ENCODE results near the gene ALKBH6.
"Not testable (repeated sequence)": the region's sequence is repeated elsewhere in the genome, so short reads cannot be mapped to it uniquely, and the experiment has no call there.

The ALKBH6 gene

DNA sequence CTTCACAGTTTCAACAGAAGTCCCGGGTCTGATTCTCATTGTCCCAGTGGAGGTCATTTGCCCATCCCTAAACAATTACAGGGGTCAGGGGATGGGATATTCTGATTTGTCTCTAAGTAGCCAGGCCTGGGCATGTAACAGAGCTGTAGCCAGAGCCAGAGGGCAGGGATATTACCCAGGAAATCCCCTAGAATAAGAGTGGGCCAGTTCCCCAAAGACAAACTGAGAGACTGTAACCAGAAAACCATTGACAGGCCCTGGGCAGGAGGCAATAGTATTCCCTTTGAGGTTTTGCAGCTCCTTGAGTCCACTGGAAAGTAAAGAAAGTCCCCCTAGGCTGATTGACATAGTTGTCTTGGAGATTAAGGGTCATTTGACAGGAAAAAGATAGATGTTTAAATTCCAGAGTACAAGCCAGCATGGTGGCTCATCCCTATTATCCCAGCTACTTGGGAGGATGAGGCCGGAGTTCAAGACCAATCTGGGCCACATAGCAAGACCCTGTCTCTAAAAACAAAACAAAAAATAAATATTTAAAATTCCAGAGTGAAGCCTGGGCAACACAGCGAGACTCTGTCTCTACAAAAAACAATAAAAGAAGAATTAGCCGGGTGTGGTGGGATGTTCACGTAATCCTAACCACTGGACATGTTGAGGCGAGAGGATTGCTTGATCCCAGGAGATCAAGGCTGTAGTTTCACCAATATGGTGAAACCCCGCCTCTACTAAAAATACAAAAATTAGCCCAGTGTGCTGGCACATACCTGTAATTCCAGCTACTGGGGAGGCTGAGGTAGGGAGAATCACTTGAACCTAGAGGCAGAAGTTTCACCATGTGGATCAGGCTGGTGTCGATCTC, 20.9 kb downstream of the ALKBH6 start:
- no peak for DNase-seq

DNA sequence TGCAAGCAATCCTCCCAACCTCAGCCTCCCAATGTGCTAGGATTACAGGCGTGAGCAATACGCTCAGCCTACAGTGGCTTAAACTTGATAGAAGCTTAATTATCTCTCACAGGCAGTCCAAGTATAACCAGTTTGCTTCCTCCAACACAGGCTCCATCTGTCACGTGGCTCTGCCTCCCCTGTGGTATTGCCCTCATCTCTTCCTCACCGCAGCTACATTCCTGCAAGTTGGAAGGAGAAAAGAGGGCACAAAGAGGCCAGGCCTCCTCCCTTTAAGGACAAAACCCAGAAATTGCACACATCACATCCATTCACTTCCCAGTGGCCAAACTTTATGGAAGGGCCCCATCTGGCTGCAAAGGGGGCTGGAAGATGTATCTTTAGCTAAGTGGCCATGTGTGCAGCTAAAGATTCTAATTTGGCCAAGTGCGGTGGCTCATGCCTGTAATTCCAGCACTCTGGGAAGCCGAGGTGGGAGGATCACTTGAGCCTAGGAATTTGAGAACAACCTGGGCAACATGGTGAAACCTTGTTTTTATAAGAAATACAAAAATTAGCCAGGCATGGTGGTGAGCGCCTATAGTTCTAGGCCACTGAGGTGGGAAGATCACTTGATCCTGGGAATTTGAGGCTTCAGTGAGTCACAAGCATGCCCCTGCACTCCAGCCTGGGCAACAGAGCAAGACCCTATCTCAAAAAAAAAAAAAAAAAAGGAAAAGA, 22.1 kb downstream of the ALKBH6 start:
- DNase-seq: no peak

DNA sequence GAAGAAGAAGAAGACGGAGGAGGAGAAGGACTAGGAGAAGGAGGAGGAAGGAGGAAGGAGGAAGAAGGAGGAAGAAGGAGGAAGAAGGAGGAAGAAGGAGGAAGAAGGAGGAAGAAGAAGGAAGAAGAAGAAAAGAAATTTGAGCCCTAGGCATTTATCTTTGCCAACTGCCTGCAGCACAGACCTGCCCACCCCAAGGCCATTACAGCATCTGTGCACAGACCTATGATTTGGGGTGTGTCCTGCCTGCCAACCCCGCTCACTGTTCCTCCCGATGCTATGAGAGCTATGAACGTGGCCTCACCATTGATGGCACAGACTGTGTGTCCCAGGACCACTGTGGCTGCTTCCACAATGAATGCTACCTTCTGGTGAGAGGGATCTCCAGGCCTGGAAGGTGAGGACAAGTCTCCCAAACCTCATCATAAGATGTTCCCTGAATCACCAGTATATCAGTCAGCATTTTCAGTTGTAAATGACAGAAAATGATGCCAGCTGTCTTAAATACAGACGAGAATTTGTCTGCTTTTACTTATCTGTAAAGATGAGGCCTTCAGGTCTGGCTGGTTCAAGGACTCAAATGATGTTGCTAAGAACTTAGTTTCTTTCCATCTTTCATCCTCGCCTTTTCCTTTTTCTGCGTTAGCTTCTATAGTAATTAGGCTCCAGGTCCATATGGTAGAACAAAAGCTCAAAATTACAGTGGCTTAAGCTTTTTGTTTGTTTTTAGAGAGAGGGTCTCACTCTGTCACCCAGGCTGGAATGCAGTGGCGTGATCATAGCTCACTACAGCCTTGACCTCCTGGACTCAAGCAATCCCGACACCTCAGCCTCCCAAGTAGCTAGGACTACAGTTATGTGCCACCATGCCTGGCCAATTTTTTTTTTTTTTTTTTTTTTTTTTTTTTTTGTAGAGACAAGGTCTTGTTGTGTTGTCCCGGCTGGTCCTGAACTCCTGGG, 23.0 kb downstream of the ALKBH6 start:
- no peak for DNase-seq

DNA sequence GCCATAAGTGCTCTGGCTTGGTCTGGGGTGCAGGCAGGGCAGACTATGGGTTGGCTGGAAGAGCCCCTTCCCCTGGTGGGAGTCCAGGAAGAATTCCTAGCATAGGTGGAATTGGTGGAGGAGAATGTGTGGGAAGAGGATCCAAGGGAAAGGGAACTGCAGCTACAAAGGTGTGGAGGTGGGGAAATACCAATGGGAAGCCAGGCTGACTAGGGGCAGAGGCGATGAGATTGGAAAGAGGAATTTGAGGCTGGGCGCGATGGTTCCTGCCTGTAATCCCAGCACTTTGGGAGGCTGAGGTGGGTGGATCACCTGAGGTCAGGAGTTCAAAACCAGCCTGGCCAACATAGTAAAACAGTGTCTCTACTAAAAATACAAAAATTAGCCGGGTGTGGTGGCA, 23.9 kb downstream of the ALKBH6 start:
- no peak for DNase-seq

DNA sequence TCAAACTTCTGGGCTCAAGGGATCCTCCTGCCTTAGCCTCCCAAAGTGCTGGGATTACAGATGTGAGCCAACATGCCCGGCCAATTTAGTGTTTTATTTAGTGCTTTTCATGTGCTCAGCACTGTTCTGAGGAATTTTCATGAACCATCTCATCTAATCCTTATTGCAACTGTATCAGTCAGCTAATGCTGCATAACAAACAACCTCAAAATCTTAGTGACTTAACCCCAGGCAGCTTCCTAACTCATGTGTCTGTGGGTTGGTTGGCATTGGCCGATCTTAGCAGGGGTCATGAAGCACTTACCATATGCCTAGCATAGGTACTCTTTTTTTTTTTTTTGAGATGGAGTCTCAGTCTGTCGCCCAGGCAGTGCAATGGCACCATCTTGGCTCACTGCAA, 25.2 kb downstream of the ALKBH6 start:
- DNase-seq: no peak

DNA sequence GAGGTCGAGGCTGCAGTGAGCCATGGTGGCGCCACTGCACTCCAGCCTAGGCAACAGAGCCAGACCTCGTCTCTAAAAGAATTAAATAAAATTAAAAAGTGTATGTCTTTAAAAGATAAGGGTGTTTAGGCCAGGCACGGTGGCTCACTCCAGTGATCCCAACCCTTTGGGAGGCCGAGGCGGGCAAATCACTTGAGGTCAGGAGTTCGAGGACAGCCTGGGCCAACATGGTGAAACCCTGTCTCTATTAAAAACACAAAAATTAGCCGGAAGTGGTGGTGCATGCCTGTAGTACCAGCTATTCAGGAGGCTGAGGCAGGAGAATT, 26.5 kb downstream of the ALKBH6 start:
- DNase-seq: no peak

DNA sequence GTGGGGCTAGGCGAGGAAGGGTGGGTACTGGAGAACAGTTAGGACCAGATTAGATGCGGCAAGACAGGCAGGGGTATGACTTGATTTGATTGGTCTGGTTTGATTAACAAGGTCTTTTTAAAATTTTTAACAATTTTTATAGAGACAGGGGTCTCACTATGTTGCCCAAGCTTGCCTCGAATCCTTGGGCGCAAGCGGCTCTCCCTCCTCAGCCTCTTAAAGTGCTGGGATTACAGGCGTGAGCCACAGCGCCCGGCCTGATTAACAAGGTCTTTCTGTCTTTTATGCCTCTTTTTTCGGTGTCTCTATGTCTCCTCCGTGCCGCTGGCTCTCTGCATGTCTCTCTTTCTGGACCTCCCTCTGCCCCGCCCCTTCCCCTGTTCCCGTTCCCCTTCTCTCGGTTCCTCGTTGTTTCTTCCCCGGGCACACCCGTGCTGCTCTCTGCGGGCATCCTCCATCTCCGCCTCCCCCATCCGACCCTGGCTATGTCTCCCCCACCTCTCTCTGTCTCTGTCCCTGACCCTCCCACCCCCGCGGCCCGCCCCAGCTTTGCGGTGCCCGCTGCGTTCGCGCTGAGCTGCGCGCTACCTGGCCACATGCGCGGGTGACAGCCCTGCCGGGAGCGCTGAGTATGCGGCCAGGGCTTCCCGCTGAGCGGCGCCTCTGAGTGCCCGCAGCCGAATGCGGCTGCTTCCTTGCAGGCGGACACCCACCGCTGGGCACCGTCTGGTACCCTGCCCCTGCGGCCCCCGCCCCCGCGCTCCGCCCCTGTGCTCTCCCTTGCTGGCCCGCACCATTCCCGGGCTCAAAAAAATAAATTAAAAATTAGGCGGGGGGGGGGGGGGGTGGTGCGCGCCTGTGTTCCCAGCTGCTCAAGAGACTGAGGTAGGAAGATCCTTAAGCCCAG, 27.1 kb downstream of the ALKBH6 start:
- peak; percentile 43 for DNase-seq

DNA sequence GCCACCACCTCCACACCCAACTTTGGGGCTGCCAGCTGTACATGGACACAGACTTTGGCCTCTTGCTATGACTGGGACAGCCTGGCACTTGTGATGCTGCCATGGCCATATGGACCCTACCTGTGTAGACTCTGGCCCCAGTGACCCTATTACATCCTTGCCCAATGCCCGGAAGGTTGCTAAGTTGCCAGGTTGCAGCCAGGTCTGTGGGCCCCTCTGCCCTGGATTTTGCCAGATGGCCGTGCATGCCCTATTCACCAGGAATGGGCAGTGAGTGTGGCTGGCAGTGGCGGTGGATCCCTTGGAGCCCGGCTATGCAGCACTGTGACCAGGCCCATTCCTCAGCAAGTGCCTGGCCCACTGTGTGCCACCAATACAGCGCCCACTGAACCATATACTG, 27.9 kb downstream of the ALKBH6 start:
- DNase-seq: no peak

DNA sequence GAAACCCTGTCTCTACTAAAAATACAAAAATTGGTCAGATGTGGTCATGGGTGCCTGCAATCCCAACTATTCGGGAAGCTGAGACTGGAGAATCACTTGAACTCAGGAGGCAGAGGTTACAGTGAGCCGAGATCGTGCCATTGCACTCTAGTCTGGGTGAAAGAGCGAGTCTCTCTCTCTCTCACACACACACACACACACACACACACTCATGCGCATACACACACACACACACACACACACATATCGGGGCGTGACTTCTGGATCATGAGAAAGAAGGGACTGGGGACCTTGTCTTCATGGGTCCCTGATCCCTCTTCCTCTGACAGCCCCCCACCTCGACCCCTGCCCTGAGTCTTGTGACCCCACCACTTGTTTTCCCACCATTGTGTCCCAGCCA, 30.8 kb downstream of the ALKBH6 start:
- DNase-seq: no peak

DNA sequence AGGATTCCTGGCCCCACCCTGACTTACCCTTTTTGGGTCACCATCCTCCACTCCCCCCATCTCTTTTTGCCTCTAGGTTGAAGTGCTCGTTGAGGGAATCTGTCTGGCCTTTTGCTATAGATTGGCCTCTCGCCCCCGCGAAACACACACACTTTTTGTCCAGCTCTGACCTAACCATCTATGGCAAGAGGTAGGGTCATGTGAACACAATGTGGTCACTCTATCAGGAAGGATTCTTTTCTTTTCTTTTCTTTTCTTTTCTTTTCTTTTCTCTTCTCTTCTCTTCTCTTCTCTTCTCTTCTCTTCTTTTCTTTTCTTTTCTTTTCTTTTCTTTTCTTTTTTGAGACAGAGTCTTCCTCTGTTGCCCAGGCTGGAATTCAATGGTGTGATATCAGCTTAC, 33.0 kb downstream of the ALKBH6 start:
- DNase-seq: not testable (repeated sequence)

DNA sequence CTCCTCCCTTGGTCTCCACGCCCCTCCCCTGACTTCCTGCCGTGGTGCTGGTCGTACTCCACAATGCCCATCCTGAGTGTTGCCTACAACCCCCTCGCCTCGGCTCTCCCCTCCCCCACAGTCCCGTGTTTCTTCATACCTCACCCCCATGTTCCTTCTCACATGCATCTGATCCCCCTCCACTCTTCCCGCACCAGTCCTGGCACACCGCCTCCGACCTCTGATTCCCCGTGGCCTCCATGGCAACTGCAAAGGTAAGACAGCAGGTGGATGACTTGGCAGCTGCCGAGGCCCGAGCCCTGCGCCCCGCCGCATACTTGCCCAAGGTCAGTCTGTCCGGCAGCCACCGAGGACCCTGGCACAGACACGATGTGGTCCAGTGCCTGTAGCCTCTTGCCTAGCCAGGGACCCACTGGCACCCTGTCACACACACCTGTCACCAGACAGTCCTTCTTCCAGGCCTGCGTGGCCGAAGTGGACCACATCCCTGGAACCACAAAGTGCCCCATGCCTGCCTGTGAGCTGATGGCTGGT, 35.1 kb downstream of the ALKBH6 start:
- no peak for DNase-seq

DNA sequence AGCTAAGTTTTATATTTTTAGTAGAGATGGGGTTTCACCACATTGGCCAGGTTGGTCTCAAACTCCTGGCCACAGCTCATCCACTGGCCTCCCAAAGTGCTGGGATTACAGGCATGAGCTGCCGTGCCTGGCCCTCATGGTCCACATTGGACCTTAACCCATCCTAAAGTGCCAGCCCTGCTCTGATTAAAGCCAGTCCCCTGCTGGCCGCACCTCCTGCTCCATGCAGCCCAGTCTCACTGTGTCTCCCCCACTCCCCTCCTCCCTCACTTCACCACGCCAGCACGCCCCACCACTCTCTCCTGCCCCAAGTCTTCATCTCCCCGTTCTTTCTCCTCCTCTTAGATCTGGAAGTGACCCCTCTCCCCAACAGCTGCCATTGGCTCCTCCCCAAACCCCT, 35.7 kb downstream of the ALKBH6 start:
- DNase-seq: no peak

DNA sequence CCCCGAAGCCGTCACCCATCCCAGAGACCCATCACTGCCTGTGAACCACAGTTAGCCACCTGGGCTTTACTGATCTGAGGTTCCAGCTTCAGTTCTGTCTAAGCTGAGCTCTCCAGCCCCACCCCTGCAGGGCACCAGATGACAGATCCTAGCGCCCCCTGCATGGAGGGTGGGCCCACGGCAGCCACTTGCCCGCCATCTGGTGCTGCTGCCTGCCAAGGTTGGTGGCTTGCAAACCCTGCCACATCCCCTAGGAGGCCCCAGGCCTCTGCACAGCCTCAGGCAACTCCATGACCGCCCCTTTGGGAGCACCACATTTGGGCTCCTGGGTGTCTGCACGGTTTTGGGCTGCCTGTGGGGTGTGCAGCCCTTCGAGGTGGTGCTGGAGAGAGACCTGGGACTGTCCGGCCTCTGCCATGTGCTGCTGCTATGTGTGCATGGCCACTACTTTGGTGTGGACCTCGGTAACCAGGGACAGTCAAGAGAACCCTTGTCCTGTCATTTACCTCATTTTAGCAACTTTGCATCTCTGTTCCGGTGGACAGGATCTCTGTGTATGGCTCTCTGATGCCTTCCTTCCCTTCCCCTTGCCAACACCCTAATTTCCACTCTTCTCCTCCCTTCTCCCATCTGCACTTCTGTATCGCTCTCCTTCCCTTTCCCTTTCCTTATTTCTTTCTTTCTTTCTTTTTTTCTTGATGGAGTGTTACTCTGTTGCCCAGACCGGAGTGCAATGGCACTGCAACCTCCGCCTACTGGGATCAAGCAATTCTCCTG, 36.4 kb downstream of the ALKBH6 start:
- DNase-seq: no peak

DNA sequence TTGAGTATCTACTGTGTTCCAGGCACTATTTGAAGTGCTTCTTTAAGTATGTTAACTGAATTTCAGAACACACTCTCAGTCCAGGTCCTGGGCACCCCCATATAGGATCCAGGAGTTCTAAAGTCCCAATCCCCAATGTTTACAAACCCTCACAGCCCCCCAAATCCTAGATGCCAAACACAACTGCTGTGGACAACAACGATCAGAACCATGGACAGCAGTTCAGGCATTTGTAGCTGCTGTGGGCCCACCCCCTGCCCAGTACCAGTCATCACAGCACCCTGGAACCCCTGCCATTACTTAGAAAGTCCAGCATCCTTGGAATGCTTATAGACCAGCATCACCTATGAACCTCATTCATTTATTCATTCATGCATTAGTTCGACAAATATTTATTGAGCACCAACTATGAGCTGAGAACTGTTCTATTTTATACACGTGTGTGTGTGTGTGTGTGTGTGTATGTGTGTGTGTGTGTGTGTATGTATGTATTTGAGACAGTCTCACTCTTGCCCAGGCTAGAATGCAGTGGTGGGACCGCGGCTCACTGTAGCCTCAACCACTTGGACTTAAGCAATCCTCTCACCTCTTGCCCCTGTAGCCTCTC, 38.3 kb downstream of the ALKBH6 start:
- DNase-seq: no peak

DNA sequence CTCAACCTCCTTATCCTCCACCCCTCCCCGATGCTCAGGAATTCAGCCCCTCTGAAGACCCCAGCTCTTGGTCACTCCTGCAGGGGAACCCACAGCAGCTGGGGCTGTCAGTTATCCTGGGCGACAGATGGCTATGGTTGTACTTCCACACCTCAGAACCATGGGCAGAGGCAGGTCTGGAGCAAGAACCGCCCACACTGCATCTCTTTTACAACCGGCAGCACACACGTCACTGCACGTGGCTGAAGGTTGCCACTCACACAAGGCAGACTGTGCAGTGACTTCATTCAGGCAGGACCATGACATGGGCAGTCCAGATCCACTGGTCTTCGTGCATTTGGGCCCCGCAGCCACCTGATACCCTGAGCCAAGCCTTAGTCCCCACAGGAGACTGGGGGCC, 40.5 kb downstream of the ALKBH6 start:
- DNase-seq: no peak

DNA sequence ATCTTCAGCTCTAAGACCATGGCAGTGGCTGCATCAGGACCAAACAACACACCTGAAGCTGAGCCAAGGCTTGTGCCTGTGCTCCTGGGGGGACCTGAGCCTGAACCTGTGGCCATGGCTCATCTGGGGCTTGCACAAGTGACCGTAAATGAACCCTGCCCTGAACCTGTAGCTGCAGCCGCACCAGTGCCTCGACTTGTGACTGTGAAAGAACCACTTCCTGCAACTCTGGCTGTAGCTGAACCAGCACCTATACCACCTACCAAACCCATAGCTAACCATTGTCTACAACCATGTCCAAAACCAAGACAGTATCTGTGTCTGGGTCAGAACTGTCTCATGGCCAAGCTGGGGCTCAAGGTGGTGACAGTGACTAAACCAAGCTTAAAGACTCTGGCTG, 47.2 kb downstream of the ALKBH6 start:
- no peak for DNase-seq

DNA sequence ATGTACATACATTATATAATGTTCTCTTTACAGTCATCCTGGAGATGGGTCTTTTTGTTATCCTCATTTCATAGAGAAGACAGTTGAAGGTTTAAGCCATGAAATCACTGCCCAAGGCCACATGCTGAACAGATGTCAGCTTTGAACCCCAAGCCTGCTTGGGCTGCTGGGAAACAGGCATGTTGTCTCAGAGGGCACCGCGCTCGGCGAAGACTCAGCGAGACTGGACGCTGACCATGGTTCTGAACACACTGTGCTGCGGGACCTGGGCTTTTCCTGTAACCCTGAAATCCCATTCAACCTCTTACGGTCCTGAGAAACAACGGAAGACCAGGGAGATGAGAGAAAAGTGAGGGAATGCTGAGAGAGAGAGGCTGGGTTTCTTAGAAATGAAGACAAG, 50.5 kb downstream of the ALKBH6 start:
- DNase-seq: no peak

DNA sequence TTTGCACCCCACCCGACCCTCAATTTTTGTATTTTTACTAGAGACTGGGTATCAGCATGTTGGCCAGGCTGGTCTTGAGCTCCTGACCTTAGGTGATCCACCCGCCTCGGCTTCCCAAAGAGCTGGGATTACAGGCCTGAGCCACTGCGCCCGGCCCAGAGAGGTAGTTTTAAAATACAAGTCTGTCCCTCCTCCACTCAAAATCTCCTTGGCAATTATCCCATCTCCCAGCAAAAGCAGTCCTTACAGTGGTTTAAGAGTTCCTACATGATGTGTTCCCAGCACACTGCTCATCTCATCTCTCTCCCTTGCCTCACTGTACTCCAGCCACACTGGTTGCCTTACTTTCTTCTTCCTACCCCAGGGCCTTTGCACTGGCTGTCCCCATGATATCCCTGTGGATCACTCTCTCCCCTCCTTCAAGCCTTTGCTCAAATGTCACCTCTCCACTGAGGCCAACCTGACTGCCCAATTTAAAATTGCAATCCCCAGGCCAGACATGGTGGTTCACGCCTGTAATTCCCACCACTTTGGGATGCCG, 53.5 kb downstream of the ALKBH6 start:
- DNase-seq: no peak

DNA sequence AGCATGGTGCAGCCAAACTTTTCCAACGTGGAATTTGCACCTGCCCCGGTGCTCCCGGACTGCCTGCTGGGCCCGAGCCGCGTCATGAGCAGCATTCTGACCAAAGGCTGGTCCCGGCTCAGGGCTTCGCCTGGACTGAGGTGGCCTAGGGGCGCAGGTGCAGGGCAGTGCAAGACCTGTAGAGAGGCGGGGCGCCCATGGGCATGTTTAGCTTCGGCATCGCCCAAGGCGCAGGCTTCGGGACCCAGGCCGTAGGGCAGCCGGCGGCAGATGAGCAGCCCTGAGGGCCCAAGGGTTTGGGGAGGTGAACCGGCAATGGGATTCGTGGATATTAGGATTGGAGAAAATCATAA, 54.1 kb downstream of the ALKBH6 start:
- no peak for DNase-seq

All from NCI-H1105 (cell line).